ENCODE measurements around the gene SEPTIN11.

The SEPTIN11 gene

GRCh38 chr4:76931576-76932276 is 17.8 kb upstream of the SEPTIN11 start:
- H3K4me1 ChIP-seq (ENCODE audit: control insufficient read depth in 1 of 2, insufficient read depth in 2 of 2, low read length in 2 of 2) = no peaks in the 10 kb centered on the region
- no peaks in the 10 kb centered on the region for H3K27me3 ChIP-seq (ENCODE audit: control insufficient read depth in 1 of 2, insufficient read depth in 2 of 2, low read length in 2 of 2)
- H3K4me3 ChIP-seq (ENCODE audit: low read depth in 1 of 2, low read length in 2 of 2) = no peak overlapping the region
- no peaks in the 10 kb centered on the region for H3K36me3 ChIP-seq (ENCODE audit: control insufficient read depth in 1 of 2, insufficient read depth in 2 of 2, low read length in 2 of 2)
- H3K27ac ChIP-seq (ENCODE audit: low read depth, low read length) = no peak overlapping the region
- H3K9ac ChIP-seq (ENCODE audit: low read depth in 1 of 2, low read length in 2 of 2) = no peak overlapping the region
- peaks cover 0 to 3% of the 10 kb centered on the region in 2 donors for H3K9me3 ChIP-seq (ENCODE audit: control insufficient read depth in 1 of 2, low read length in 2 of 2)

DNA sequence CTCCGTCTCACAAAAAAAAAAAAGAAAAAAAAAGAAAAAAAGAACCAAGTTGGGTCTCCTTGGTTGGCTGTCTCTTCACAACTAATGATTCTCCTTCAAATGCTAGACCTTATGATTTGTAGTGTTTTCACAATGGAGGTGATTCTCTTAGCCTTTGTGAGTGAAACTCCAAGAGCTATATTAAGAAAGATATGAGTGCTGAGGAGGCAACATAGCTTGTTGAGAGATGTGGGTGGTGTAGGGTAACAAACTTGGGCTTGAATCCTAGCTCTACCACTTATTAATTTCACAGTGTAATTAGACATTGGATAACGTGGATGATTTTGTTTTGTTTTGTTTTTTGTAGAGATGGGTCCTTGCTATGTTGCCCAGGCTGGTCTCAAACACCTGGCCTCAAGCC is 10.4 kb upstream of the SEPTIN11 start:
- Histone ChIP-seq H3K4me1 (ENCODE audit: control insufficient read depth in 1 of 2, insufficient read depth in 2 of 2, low read length in 2 of 2) (no peaks in the 10 kb centered on the region), H3K36me3 (ENCODE audit: control insufficient read depth in 1 of 2, insufficient read depth in 2 of 2, low read length in 2 of 2) (no peaks in the 10 kb centered on the region), H3K27ac (ENCODE audit: low read depth, low read length) (no peak overlapping the region), H3K9me3 (ENCODE audit: control insufficient read depth in 1 of 2, low read length in 2 of 2) (peaks cover 0 to 3% of the 10 kb centered on the region in 2 donors), H3K27me3 (ENCODE audit: control insufficient read depth in 1 of 2, insufficient read depth in 2 of 2, low read length in 2 of 2) (no peaks in the 10 kb centered on the region), H3K9ac (ENCODE audit: low read depth in 1 of 2, low read length in 2 of 2) (no peak overlapping the region), H3K4me3 (ENCODE audit: low read depth in 1 of 2, low read length in 2 of 2) (no peak overlapping the region)

DNA sequence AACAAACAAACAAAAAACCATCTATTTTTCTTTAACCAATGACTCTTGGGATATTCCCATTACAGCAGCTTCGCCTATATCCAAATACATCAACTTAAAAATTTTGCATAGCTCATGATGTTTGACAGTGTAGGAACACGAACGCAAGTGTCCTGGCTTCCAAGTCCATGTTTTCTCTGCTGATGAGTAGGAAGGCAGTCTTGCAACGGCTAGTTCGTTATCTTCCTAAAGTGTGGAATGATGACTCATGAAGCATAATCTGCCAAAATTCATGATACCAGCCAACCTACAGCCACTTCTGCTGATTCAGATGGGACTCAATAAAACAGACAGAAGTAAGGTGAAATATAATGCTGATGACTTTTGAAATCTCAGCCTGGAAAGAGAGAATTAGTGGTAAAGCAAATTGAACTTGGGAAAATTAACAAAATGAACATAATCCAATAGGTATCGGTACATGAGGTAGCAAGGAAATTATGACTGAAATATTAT is 6.4 kb upstream of the SEPTIN11 start:
- H3K9me3 ChIP-seq (ENCODE audit: control insufficient read depth in 1 of 2, low read length in 2 of 2) = no peaks in the 10 kb centered on the region
- no peak overlapping the region for H3K9ac ChIP-seq (ENCODE audit: low read depth in 1 of 2, low read length in 2 of 2)
- H3K27me3 ChIP-seq (ENCODE audit: control insufficient read depth in 1 of 2, insufficient read depth in 2 of 2, low read length in 2 of 2) = no peaks in the 10 kb centered on the region
- H3K4me3 ChIP-seq (ENCODE audit: low read depth in 1 of 2, low read length in 2 of 2) = no peak overlapping the region
- H3K36me3 ChIP-seq (ENCODE audit: control insufficient read depth in 1 of 2, insufficient read depth in 2 of 2, low read length in 2 of 2) = no peaks in the 10 kb centered on the region
- H3K4me1 ChIP-seq (ENCODE audit: control insufficient read depth in 1 of 2, insufficient read depth in 2 of 2, low read length in 2 of 2) = peaks cover 0 to 4% of the 10 kb centered on the region in 2 donors
- H3K27ac ChIP-seq (ENCODE audit: low read depth, low read length) = no peak overlapping the region

DNA sequence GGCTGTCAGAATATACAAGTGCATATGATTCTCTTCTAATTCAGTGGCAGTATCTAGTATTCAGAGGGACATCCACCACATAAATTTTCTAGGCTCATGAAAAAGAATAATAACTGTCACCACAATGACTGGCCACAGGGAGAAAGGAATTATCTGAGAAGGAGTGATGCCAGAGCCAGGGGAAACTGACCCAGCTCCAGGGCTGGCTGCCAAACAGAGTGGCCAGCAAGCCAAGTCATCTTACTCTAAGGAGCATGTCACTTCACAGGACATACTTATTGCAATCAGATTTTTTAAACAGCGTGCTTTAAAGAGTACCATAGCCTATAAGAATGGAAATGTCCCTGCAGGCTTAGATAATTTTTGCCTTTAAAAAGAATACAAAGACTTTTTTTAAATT is 5.8 kb upstream of the SEPTIN11 start:
- H3K9ac ChIP-seq (ENCODE audit: low read depth in 1 of 2, low read length in 2 of 2) = no peak overlapping the region
- no peak overlapping the region for H3K27ac ChIP-seq (ENCODE audit: low read depth, low read length)
- no peaks in the 10 kb centered on the region for H3K9me3 ChIP-seq (ENCODE audit: control insufficient read depth in 1 of 2, low read length in 2 of 2)
- H3K4me3 ChIP-seq (ENCODE audit: low read depth in 1 of 2, low read length in 2 of 2) = no peak overlapping the region
- H3K36me3 ChIP-seq (ENCODE audit: control insufficient read depth in 1 of 2, insufficient read depth in 2 of 2, low read length in 2 of 2) = no peaks in the 10 kb centered on the region
- no peaks in the 10 kb centered on the region for H3K27me3 ChIP-seq (ENCODE audit: control insufficient read depth in 1 of 2, insufficient read depth in 2 of 2, low read length in 2 of 2)
- peaks cover 0 to 9% of the 10 kb centered on the region in 2 donors for H3K4me1 ChIP-seq (ENCODE audit: control insufficient read depth in 1 of 2, insufficient read depth in 2 of 2, low read length in 2 of 2)

DNA sequence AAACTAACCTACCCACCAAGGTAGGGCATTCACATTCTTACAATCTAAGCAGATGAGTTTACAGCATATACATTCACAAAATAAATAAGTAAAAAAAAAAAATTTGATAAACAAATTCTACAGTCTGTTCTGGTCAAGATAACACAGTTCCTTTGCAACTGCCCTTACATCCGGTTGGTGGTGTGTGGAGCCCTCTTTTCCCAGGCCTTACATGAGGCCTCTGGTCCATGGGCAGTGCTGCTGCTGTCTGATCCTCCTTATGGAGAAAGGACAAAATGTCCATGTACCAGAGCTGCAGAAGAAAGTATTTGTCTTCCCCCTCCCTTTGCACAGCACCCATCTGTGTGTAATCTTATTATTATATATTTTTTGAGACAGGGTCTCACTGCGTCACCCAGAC is 2.2 kb upstream of the SEPTIN11 start:
- no peaks in the 10 kb centered on the region for H3K9me3 ChIP-seq (ENCODE audit: control insufficient read depth in 1 of 2, low read length in 2 of 2)
- no peaks in the 10 kb centered on the region for H3K36me3 ChIP-seq (ENCODE audit: control insufficient read depth in 1 of 2, insufficient read depth in 2 of 2, low read length in 2 of 2)
- H3K9ac ChIP-seq (ENCODE audit: low read depth in 1 of 2, low read length in 2 of 2) = no peak overlapping the region
- peaks cover 12 to 20% of the 10 kb centered on the region in 2 donors for H3K4me1 ChIP-seq (ENCODE audit: control insufficient read depth in 1 of 2, insufficient read depth in 2 of 2, low read length in 2 of 2)
- no peak overlapping the region for H3K27ac ChIP-seq (ENCODE audit: low read depth, low read length)
- H3K27me3 ChIP-seq (ENCODE audit: control insufficient read depth in 1 of 2, insufficient read depth in 2 of 2, low read length in 2 of 2) = no peaks in the 10 kb centered on the region
- no peak overlapping the region for H3K4me3 ChIP-seq (ENCODE audit: low read depth in 1 of 2, low read length in 2 of 2)

- Histone ChIP-seq H3K27me3 (ENCODE audit: control insufficient read depth in 1 of 2, insufficient read depth in 2 of 2, low read length in 2 of 2) (no peaks in the 10 kb centered on the region), H3K9ac (ENCODE audit: low read depth in 1 of 2, low read length in 2 of 2) (peak overlapping the region; percentile 82 to 85), H3K9me3 (ENCODE audit: control insufficient read depth in 1 of 2, low read length in 2 of 2) (no peaks in the 10 kb centered on the region), H3K4me3 (ENCODE audit: low read depth in 1 of 2, low read length in 2 of 2) (peak overlapping the region; percentile 90 to 94), H3K36me3 (ENCODE audit: control insufficient read depth in 1 of 2, insufficient read depth in 2 of 2, low read length in 2 of 2) (no peaks in the 10 kb centered on the region), H3K4me1 (ENCODE audit: control insufficient read depth in 1 of 2, insufficient read depth in 2 of 2, low read length in 2 of 2) (peaks cover 12 to 20% of the 10 kb centered on the region in 2 donors), H3K27ac (ENCODE audit: low read depth, low read length) (peak overlapping the region; percentile 80)
Observed at GRCh38 chr4:76948443-76949275, 893 bp upstream of the SEPTIN11 start.

DNA sequence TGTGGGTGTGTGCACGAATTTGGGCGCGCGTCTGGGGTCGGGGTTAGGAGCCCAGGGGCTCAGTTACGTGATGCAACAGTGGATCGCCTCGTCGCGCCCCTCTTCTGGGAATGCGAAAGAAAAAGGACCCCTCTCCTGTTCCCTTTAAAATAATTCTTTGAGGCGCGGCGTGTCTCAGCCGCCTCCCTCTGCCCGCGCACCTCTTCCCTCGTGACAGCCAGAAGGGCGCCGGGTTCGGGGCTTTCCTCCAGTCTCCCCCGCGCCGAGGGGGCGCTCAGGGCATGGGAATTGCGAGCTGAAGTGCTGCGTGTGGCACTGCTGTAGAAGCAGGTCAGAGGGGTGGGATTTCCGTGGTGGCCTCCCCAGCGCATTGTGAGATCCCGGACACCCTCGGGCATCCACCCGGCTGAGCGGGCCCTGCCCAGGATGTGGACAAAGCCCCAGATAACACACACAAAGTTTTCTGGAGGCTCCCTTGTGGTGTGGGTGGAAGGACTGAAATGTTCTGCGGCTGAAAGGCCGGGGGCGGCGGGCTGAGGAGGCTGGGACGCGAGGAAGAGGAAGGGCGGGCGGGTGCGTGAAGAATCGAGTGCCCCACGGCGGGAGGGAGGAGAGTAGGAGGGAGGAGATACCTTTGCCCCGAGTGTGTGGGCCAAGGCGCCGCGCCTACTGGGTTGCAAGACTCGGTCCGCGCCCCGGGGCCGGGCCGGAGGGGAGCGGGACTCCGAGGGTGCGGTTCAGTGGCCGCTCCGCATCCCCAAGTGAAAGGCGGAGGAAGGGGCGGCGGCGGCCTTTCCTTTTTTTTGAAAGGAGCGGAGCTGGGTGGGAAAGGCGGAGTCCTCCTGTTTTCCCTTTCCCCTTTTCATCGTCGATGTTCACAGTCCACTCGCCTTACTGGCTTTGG is 752 bp downstream of the SEPTIN11 start:
- Histone ChIP-seq H3K27me3 (ENCODE audit: control insufficient read depth in 1 of 2, insufficient read depth in 2 of 2, low read length in 2 of 2) (no peaks in the 10 kb centered on the region), H3K4me1 (ENCODE audit: control insufficient read depth in 1 of 2, insufficient read depth in 2 of 2, low read length in 2 of 2) (peaks cover 12 to 20% of the 10 kb centered on the region in 2 donors), H3K36me3 (ENCODE audit: control insufficient read depth in 1 of 2, insufficient read depth in 2 of 2, low read length in 2 of 2) (no peaks in the 10 kb centered on the region), H3K27ac (ENCODE audit: low read depth, low read length) (peak overlapping the region; percentile 80), H3K9ac (ENCODE audit: low read depth in 1 of 2, low read length in 2 of 2) (peak overlapping the region; percentile 82 to 85), H3K4me3 (ENCODE audit: low read depth in 1 of 2, low read length in 2 of 2) (peak overlapping the region; percentile 90 to 94), H3K9me3 (ENCODE audit: control insufficient read depth in 1 of 2, low read length in 2 of 2) (no peaks in the 10 kb centered on the region)

GRCh38 chr4:76950956-76951671 is 1.6 kb downstream of the SEPTIN11 start:
- Histone ChIP-seq H3K9ac (ENCODE audit: low read depth in 1 of 2, low read length in 2 of 2) (peak overlapping the region; percentile 82 to 85), H3K4me3 (ENCODE audit: low read depth in 1 of 2, low read length in 2 of 2) (peak overlapping the region; percentile 90 to 94), H3K27ac (ENCODE audit: low read depth, low read length) (no peak overlapping the region), H3K36me3 (ENCODE audit: control insufficient read depth in 1 of 2, insufficient read depth in 2 of 2, low read length in 2 of 2) (no peaks in the 10 kb centered on the region), H3K4me1 (ENCODE audit: control insufficient read depth in 1 of 2, insufficient read depth in 2 of 2, low read length in 2 of 2) (peaks cover 12 to 20% of the 10 kb centered on the region in 2 donors), H3K9me3 (ENCODE audit: control insufficient read depth in 1 of 2, low read length in 2 of 2) (no peaks in the 10 kb centered on the region), H3K27me3 (ENCODE audit: control insufficient read depth in 1 of 2, insufficient read depth in 2 of 2, low read length in 2 of 2) (no peaks in the 10 kb centered on the region)

DNA sequence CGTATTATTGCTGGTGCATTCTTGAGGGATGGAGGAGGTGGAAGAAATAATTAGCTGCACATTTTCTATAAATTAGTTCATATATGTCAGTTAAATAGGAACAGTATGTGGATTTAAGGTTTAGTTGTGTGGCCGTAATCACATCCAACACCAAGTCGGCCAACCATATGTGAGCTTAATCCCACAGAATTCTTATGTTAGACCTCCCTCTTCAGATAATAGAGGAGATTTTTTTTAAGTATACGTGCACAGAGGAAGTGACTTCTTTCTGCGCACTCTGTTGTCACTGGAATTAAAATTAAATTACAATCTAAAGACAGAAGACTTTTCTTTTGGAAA is 2.1 kb downstream of the SEPTIN11 start:
- H3K9ac ChIP-seq (ENCODE audit: low read depth in 1 of 2, low read length in 2 of 2) = no peak overlapping the region
- H3K4me3 ChIP-seq (ENCODE audit: low read depth in 1 of 2, low read length in 2 of 2) = peak overlapping the region in 1 of 2 donors; percentile 94
- H3K27ac ChIP-seq (ENCODE audit: low read depth, low read length) = no peak overlapping the region

More for the DNA sequence above, 2.1 kb downstream of the SEPTIN11 start:
- Histone ChIP-seq H3K9me3 (ENCODE audit: control insufficient read depth in 1 of 2, low read length in 2 of 2) (no peaks in the 10 kb centered on the region), H3K36me3 (ENCODE audit: control insufficient read depth in 1 of 2, insufficient read depth in 2 of 2, low read length in 2 of 2) (no peaks in the 10 kb centered on the region), H3K27me3 (ENCODE audit: control insufficient read depth in 1 of 2, insufficient read depth in 2 of 2, low read length in 2 of 2) (no peaks in the 10 kb centered on the region), H3K4me1 (ENCODE audit: control insufficient read depth in 1 of 2, insufficient read depth in 2 of 2, low read length in 2 of 2) (peaks cover 13 to 20% of the 10 kb centered on the region in 2 donors)
